Fibroblast of skin of back (primary cell): Measurements from ENCODE around the gene OGG1.

Source experiments
- DNase-seq: peaks from one replicate; pipeline ENCODE4 v3.0.0-alpha.2; 2013

Gene OGG1

DNA sequence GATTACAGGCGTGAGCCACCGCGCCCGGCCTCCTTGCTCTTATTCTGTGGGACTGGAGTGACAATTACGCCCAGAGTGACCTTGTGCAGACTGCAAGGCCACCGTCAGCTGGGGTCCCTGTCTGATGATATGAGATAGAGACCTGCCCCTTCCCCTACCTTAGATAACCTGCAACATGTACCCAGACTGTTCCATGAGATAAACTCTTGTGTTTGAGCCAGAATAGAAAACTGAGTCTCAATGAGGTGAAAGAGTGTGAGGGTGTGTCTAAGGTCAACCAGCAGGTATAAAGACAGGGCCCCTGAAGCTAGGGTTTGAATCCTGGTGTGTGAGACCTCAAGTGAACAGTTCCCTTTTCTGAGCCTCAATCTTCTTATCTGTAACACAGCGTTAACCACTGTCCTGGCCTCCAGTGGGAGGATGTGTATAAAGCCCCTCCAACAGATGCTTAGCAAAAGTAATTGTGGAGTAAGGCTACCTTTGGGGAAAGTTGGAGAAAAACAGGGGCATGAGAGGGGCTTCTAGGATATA, 36.5 kb downstream of the OGG1 start:
- no peak for DNase-seq

DNA sequence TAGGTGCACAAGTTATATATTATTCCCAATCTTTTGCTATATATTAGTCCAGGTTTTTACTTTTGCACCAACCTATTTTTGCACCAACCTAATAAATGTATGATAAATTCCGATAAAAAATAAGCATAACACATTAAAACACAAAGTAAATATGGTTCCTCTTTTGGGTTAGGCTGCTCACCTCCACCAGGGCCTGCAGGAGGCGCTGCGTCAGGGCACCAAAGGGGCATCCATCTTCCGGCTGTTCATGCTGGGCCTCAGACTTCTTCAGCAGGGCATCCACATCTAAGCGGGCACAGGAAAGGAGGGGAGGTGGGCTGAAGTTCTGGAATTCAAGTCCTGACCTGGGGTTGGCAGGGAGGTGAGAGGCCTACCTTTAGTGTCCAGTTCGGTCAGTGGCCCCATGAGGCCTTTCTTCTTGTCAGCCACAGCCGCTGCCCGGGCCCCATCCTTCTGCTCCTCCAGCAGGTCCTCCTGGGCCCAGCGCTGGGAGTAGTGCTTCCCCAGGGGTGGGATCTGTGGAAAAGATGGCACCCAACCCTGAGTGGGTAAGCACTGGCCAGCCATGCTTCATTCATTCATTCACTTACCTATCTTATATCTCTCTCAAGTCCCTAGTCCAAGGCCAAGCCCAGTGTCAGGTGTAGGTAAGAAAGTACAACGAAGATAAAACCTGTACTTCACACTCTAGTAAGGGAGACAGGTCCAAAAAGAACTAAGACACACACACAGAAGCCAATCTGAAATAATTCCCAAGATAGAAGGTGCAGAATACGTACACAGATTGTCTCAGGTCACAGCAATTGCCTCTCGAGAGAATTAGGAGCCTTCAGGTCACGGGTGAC, 37.3 kb downstream of the OGG1 start:
- DNase-seq: no peak

GRCh38 chr3:9787714-9788113, 38.0 kb downstream of the OGG1 start:
- DNase-seq: no peak

- no peak for DNase-seq
These were observed 41.4 kb downstream of the OGG1 start for GRCh38 chr3:9791127-9791526.

GRCh38 chr3:9791790-9792404, 42.1 kb downstream of the OGG1 start:
- DNase-seq: no peak

DNA sequence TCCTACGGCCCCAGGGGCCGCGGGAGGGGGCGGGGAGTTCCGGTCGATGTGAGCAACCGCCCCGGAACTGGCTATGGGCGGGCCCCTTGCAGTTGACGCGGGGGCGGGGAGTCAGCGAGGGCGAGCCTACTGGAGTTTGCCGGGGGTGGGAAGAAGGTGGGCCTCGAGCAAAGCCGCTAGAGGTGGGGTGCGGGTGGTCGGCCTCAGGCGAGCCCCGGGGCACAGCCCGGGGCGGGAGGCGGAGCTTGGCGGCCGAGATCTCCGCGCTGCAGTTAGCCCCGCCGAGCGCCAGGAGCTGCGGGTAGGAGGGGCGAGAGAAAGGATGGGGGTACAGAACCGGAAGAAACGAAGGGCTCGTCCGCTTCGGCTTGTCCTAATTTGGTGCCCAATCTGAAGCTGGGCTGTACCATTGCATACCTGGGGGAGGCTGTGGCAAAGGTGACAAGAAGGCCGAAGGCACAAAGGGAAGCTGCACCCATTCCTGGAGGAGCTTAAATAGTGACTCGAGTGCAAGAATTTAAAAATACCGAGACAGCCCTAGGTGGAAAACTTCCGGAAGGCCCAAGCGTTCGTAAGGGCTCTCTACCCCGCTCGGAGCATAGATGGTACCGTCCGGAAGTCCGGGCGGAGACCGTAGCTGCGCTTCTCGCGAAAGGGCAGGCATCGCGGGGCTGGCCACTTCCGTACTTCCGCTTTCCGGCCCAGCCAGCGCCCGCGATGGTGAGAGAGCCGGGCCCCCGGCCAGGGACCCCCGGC, 42.8 kb downstream of the OGG1 start, which contains the start of the genes ARPC4 and TADA3:
Gene ARPC4 (plus strand): TSS at position 678 of the 756 bp plus-strand sequence. CDS start 40 bp downstream, at position 718.
Gene TADA3 (minus strand): TSS at position 69 of the 756 bp plus-strand sequence. CDS start 1,007 bp downstream, outside the sequence.
- DNase-seq: peak; percentile 96

- DNase-seq: peak; percentile 56
These were observed 43.5 kb downstream of the OGG1 start for GRCh38 chr3:9793161-9793781.

DNA sequence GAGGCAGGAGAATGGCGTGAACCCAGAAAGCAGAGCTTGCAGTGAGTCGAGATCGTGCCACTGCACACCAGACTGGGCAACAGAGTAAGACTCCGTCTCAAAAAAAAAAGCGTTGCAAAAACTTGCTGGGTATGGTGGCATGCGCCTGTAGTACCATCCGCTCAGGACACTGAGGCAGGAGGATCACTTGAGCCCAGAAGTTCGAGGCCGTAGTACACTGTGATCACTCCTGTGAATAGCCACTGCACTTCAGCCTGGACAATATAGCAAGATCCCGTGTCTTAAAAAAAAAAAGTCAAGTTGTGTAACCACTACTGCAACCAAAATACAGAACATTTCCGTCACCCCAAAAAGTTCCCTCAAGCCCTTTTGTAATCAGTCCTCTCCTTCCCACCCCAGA, 44.6 kb downstream of the OGG1 start:
- no peak for DNase-seq

- DNase-seq: no peak
These were observed 45.5 kb downstream of the OGG1 start for GRCh38 chr3:9795207-9795606.

GRCh38 chr3:9797196-9797945, 47.6 kb downstream of the OGG1 start:
- no peak for DNase-seq

GRCh38 chr3:9800529-9800928, 50.8 kb downstream of the OGG1 start:
- no peak for DNase-seq

DNA sequence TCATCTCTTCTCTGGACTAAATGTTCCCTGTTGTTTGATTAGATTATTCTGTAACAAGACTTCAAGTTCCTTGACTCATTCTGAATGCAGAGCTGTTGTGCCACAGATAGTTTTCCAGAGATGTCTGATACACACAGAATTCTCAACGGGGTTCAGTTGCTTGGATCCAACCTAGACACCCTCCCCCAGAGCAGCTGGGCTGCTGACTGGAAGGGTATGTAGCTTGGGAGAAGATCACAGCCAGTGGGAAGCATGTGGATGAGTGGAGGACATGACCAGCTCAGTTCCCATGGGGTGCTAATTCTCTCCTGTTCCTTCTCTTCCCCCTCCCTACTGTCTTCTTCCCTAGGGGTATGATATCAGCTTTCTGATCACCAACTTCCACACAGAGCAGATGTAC, 53.7 kb downstream of the OGG1 start:
- DNase-seq: no peak

- DNase-seq: no peak
These were observed 55.2 kb downstream of the OGG1 start for GRCh38 chr3:9804996-9805395.

- DNase-seq: no peak
These were observed 56.4 kb downstream of the OGG1 start for GRCh38 chr3:9806137-9806536.
